Measurements from ENCODE around the gene NOS2.
"Not testable (repeated sequence)": the region's sequence is repeated elsewhere in the genome, so short reads cannot be mapped to it uniquely, and the experiment has no call there.

Gene NOS2

GRCh38 chr17:27754549-27754948 is 45.8 kb downstream of the NOS2 start:
- DNase-seq (ENCODE audit: low read depth) = no peak

GRCh38 chr17:27753726-27754125 is 46.6 kb downstream of the NOS2 start:
- DNase-seq (ENCODE audit: low read depth) = not testable (repeated sequence)

- DNase-seq (ENCODE audit: low read depth) = not testable (repeated sequence)
Measured at GRCh38 chr17:27752831-27753619, 47.3 kb downstream of the NOS2 start.

- DNase-seq (ENCODE audit: low read depth) = no peak
Measured at GRCh38 chr17:27751622-27752490, 48.5 kb downstream of the NOS2 start.

- no peak for DNase-seq (ENCODE audit: low read depth)
Measured at GRCh38 chr17:27751166-27751565, 49.2 kb downstream of the NOS2 start.

- DNase-seq (ENCODE audit: low read depth) = not testable (repeated sequence)
Measured at GRCh38 chr17:27749562-27750150, 50.7 kb downstream of the NOS2 start.

- DNase-seq (ENCODE audit: low read depth) = no peak
Measured at GRCh38 chr17:27748360-27748825, 51.9 kb downstream of the NOS2 start.

- no peak for DNase-seq (ENCODE audit: low read depth)
Measured at GRCh38 chr17:27747462-27748359, 52.6 kb downstream of the NOS2 start.

GRCh38 chr17:27746881-27747280 is 53.4 kb downstream of the NOS2 start:
- DNase-seq (ENCODE audit: low read depth) = no peak

GRCh38 chr17:27746320-27746719 is 54.0 kb downstream of the NOS2 start:
- not testable (repeated sequence) for DNase-seq (ENCODE audit: low read depth)

- DNase-seq (ENCODE audit: low read depth) = not testable (repeated sequence)
Measured at GRCh38 chr17:27745207-27745830, 55.0 kb downstream of the NOS2 start.

- DNase-seq (ENCODE audit: low read depth) = no peak
Measured at GRCh38 chr17:27743281-27743885, 56.9 kb downstream of the NOS2 start.

- DNase-seq (ENCODE audit: low read depth) = no peak
Measured at GRCh38 chr17:27741971-27742575, 58.3 kb downstream of the NOS2 start.

GRCh38 chr17:27741361-27741861 is 58.9 kb downstream of the NOS2 start:
- no peak for DNase-seq (ENCODE audit: low read depth)

- DNase-seq (ENCODE audit: low read depth) = not testable (repeated sequence)
Measured at GRCh38 chr17:27740541-27740940, 59.8 kb downstream of the NOS2 start.

- no peak for DNase-seq (ENCODE audit: low read depth)
Measured at GRCh38 chr17:27733773-27734172, 66.6 kb downstream of the NOS2 start.

- not testable (repeated sequence) for DNase-seq (ENCODE audit: low read depth)
Measured at GRCh38 chr17:27732746-27733145, 67.6 kb downstream of the NOS2 start.

GRCh38 chr17:27725982-27726381 is 74.3 kb downstream of the NOS2 start:
- DNase-seq (ENCODE audit: low read depth) = not testable (repeated sequence)

GRCh38 chr17:27721797-27722196 is 78.5 kb downstream of the NOS2 start:
- DNase-seq (ENCODE audit: low read depth) = no peak

All from activated T-cell treated with anti-CD3 and anti-CD28 coated beads for 24 hours (primary cell).